CD8-positive, alpha-beta memory T cell (primary cell): ENCODE measurements around the gene SETD1A. TPM values are rescaled to one million over a fixed set of nuclear protein-coding genes. Genes with fewer than 3 reads are reported as not detected.

ENCODE experiments used
- CTCF ChIA-PET: fragments of 350-600 bp; sonication (Branson Sonifier 250); formaldehyde crosslinking; loops from one replicate; lab custom pipeline; 2021; ENCODE audit warnings: antibody characterized with exemption; lab: Charles Lee
- POLR2A ChIA-PET: fragments of 350-600 bp; sonication (Branson Sonifier 250); formaldehyde crosslinking; loops from one replicate; lab custom pipeline; 2021; ENCODE audit warnings: antibody characterized with exemption; lab: Charles Lee
- DNase-seq, 5 donors: peaks; one replicate each; pipeline versions ENCODE4 v3.0.0 to v3.0.0-alpha.2; 2020 to 2022; ENCODE audit warnings: mixed read lengths in 1 of 5
- H3K27ac ChIP-seq: one replicate; pipeline ENCODE4 v1.7.0; 2013; ENCODE audit warnings: low read depth, mild to moderate bottlenecking, low read length, moderate library complexity
- H3K27me3 ChIP-seq: 2 replicates; pipeline ENCODE4 v1.7.0; 2013; ENCODE audit warnings: low read length, mild to moderate bottlenecking; ENCODE audit not compliant: insufficient read depth, poor library complexity, severe bottlenecking
- H3K36me3 ChIP-seq: 2 replicates; pipeline ENCODE4 v1.7.0; 2013; ENCODE audit warnings: mild to moderate bottlenecking, low read length, moderate library complexity; ENCODE audit not compliant: insufficient read depth
- H3K4me1 ChIP-seq: 2 replicates; pipeline ENCODE4 v1.7.0; 2013; ENCODE audit warnings: mild to moderate bottlenecking, low read length, moderate library complexity; ENCODE audit not compliant: insufficient read depth
- H3K4me3 ChIP-seq: 2 replicates; pipeline ENCODE4 v1.7.0; 2013; ENCODE audit warnings: mild to moderate bottlenecking, low read length
- H3K9me3 ChIP-seq: 2 replicates; pipeline ENCODE4 v1.7.0; 2013; ENCODE audit warnings: mild to moderate bottlenecking, low read length
- H3K27ac Mint-ChIP-seq, 8 donors: one replicate each; pipeline ENCODE4 v1.8.0; 2020 to 2021; ENCODE audit warnings: mixed read lengths in 8 of 8, mild to moderate bottlenecking in 6 of 8, inconsistent platforms in 3 of 8, moderate library complexity in 3 of 8
- H3K27me3 Mint-ChIP-seq, 2 donors: one replicate each; pipeline ENCODE4 v1.8.0; 2020 to 2021; ENCODE audit warnings: mixed read lengths in 2 of 2, mild to moderate bottlenecking in 1 of 2, moderate library complexity in 1 of 2
- H3K36me3 Mint-ChIP-seq, 3 donors: one replicate each; pipeline ENCODE4 v1.8.0; 2020 to 2021; ENCODE audit warnings: mixed read lengths in 3 of 3, inconsistent platforms in 1 of 3, mild to moderate bottlenecking in 1 of 3
- H3K4me1 Mint-ChIP-seq, 3 donors: one replicate each; pipeline ENCODE4 v1.8.0; 2020 to 2021; ENCODE audit warnings: mixed read lengths in 3 of 3, inconsistent platforms in 1 of 3, mild to moderate bottlenecking in 1 of 3
- H3K4me3 Mint-ChIP-seq, 7 donors: one replicate each; pipeline ENCODE4 v1.8.0; 2020 to 2021; ENCODE audit warnings: mixed read lengths in 7 of 7, mild to moderate bottlenecking in 6 of 7, moderate library complexity in 4 of 7, inconsistent platforms in 2 of 7
- H3K9me3 Mint-ChIP-seq, 5 donors: one replicate each; pipeline ENCODE4 v1.8.0; 2020 to 2022; ENCODE audit warnings: mixed read lengths in 5 of 5, mild to moderate bottlenecking in 3 of 5, moderate library complexity in 2 of 5, inconsistent platforms in 1 of 5
- polyA plus RNA-seq: library from polyadenylated mRNA; unstranded; fragments of 300-500 nt; fragmentation: Illumina TruSeq; gene quantifications from one replicate; pipeline ENCODE4 v1.2.3, GENCODE V29; 2021
- total RNA-seq, 2 experiments: library from RNA; stranded (reverse); gene quantifications; one replicate each; pipeline ENCODE4 v1.2.3, GENCODE V29; 2021

SETD1A gene
- total and polyA plus RNA-seq, 3 experiments from 2014 or later: 2.6 to 28.8 (median 24.7) TPM

DNA sequence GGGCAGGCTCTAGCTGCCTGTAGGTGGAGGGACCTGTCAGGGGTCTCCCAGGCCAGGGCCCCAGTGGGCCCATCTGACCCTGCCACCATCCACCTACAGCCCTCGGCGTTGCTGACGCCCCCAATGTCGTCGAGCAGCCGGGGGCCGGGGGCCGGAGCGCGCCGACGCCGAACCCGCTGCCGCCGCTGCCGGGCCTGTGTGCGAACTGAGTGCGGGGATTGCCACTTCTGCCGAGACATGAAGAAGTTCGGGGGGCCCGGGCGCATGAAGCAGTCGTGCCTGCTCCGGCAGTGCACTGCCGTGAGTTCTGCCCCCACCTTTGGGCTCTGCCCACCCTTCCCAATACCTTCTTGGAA is 31.9 kb upstream of the SETD1A start:
- H3K9me3 Mint-ChIP-seq: no peaks in the 10 kb centered on the region
- POLR2A ChIA-PET: no interaction called here
- H3K36me3 Mint-ChIP-seq: peaks cover 0 to 23% (median 0%) of the 10 kb centered on the region in 3 donors
- H3K9me3 ChIP-seq: no peaks in the 10 kb centered on the region
- peak overlapping the region in 2 of 8 donors; percentile 41 to 46 for H3K27ac Mint-ChIP-seq
- no peaks in the 10 kb centered on the region for H3K4me1 ChIP-seq
- H3K4me1 Mint-ChIP-seq: peaks cover 15 to 33% (median 16%) of the 10 kb centered on the region in 3 donors
- H3K36me3 ChIP-seq: no peaks in the 10 kb centered on the region
- peak overlapping the region in 4 of 7 donors; percentile 29 to 87 (median 70) for H3K4me3 Mint-ChIP-seq
- no peak overlapping the region for H3K27ac ChIP-seq
- no peaks in the 10 kb centered on the region for H3K27me3 ChIP-seq
- H3K4me3 ChIP-seq: no peak overlapping the region
- CTCF ChIA-PET: interaction anchor here (1.4 to 2.1 kb wide), 2 partner anchors 9 to 17 kb away, joined by 4 to 5 read pairs; no protein-coding TSS in a partner anchor
- no peaks in the 10 kb centered on the region for H3K27me3 Mint-ChIP-seq
- no peak for DNase-seq

GRCh38 chr16:30925995-30926811 is 31.4 kb upstream of the SETD1A start:
- ChIA-PET CTCF (interaction anchor here (0.6 to 2.1 kb wide), 5 partner anchors 8 to 82 kb away, joined by 3 to 7 read pairs (median 4); no protein-coding TSS in a partner anchor), POLR2A (interaction anchor here (1.5 kb wide), 1 partner anchor 10 kb away, joined by 3 read pairs; no protein-coding TSS in a partner anchor)
- Histone ChIP-seq H3K9me3 (no peaks in the 10 kb centered on the region), H3K27me3 (no peaks in the 10 kb centered on the region), H3K4me3 (no peak overlapping the region), H3K36me3 (no peaks in the 10 kb centered on the region), H3K4me1 (no peaks in the 10 kb centered on the region), H3K27ac (no peak overlapping the region)
- H3K9me3 Mint-ChIP-seq: no peaks in the 10 kb centered on the region
- peaks cover 0 to 29% (median 3%) of the 10 kb centered on the region in 3 donors for H3K36me3 Mint-ChIP-seq
- no peaks in the 10 kb centered on the region for H3K27me3 Mint-ChIP-seq
- peaks cover 15 to 33% (median 16%) of the 10 kb centered on the region in 3 donors for H3K4me1 Mint-ChIP-seq
- peak overlapping the region in 5 of 8 donors; percentile 33 to 83 (median 43) for H3K27ac Mint-ChIP-seq
- peak overlapping the region; percentile 29 to 87 (median 52) for H3K4me3 Mint-ChIP-seq
- DNase-seq: no peak

- peaks cover 2% of the 10 kb centered on the region for H3K36me3 ChIP-seq
- peak overlapping the region in 1 of 7 donors; percentile 28 for H3K4me3 Mint-ChIP-seq
- no peaks in the 10 kb centered on the region for H3K27me3 Mint-ChIP-seq
- no peak for DNase-seq
- ChIA-PET POLR2A (interaction anchor here (1.5 kb wide), 1 partner anchor 9 kb away, joined by 3 read pairs; no protein-coding TSS in a partner anchor), CTCF (interaction anchor here (0.6 to 1.2 kb wide), 4 partner anchors 9 to 83 kb away, joined by 3 to 7 read pairs (median 3); no protein-coding TSS in a partner anchor)
- no peak overlapping the region for H3K27ac Mint-ChIP-seq
- no peaks in the 10 kb centered on the region for H3K27me3 ChIP-seq
- no peaks in the 10 kb centered on the region for H3K9me3 Mint-ChIP-seq
- no peaks in the 10 kb centered on the region for H3K9me3 ChIP-seq
- H3K27ac ChIP-seq: no peak overlapping the region
- H3K4me3 ChIP-seq: no peak overlapping the region
- no peaks in the 10 kb centered on the region for H3K4me1 ChIP-seq
- H3K36me3 Mint-ChIP-seq: peaks cover 0 to 31% (median 3%) of the 10 kb centered on the region in 3 donors
- H3K4me1 Mint-ChIP-seq: peaks cover 11 to 29% (median 15%) of the 10 kb centered on the region in 3 donors
Observed at GRCh38 chr16:30926937-30927788, 30.4 kb upstream of the SETD1A start.

- Mint-ChIP-seq H3K9me3 (no peaks in the 10 kb centered on the region), H3K4me1 (peaks cover 9 to 27% (median 12%) of the 10 kb centered on the region in 3 donors), H3K4me3 (peak overlapping the region in 1 of 7 donors; percentile 44), H3K36me3 (peaks cover 0 to 30% (median 5%) of the 10 kb centered on the region in 3 donors), H3K27me3 (no peaks in the 10 kb centered on the region), H3K27ac (peak overlapping the region in 1 of 8 donors; percentile 42)
- peaks cover 4% of the 10 kb centered on the region for H3K36me3 ChIP-seq
- no peak overlapping the region for H3K4me3 ChIP-seq
- DNase-seq: peak in 1 of 5 donors; percentile 25
- H3K27ac ChIP-seq: no peak overlapping the region
- H3K9me3 ChIP-seq: no peaks in the 10 kb centered on the region
- CTCF ChIA-PET: interaction anchor here (1.2 to 2.0 kb wide), 3 partner anchors 13 to 83 kb away, joined by 3 to 7 read pairs (median 5); no protein-coding TSS in a partner anchor
- no peaks in the 10 kb centered on the region for H3K27me3 ChIP-seq
- POLR2A ChIA-PET: no interaction called here
- H3K4me1 ChIP-seq: no peaks in the 10 kb centered on the region
Observed at GRCh38 chr16:30927789-30928378, 29.7 kb upstream of the SETD1A start.

- H3K27me3 Mint-ChIP-seq: no peaks in the 10 kb centered on the region
- H3K27ac Mint-ChIP-seq: no peak overlapping the region
- POLR2A ChIA-PET: no interaction called here
- Histone ChIP-seq H3K27ac (no peak overlapping the region), H3K4me1 (no peaks in the 10 kb centered on the region), H3K27me3 (no peaks in the 10 kb centered on the region), H3K9me3 (no peaks in the 10 kb centered on the region), H3K4me3 (no peak overlapping the region), H3K36me3 (peaks cover 4% of the 10 kb centered on the region)
- H3K4me1 Mint-ChIP-seq: peaks cover 7 to 23% (median 12%) of the 10 kb centered on the region in 3 donors
- CTCF ChIA-PET: interaction anchor here (1.2 to 2.0 kb wide), 2 partner anchors 14 to 84 kb away, joined by 3 to 5 read pairs; no protein-coding TSS in a partner anchor
- no peak overlapping the region for H3K4me3 Mint-ChIP-seq
- H3K9me3 Mint-ChIP-seq: no peaks in the 10 kb centered on the region
- DNase-seq: no peak
- peaks cover 0 to 26% (median 5%) of the 10 kb centered on the region in 3 donors for H3K36me3 Mint-ChIP-seq
Observed at GRCh38 chr16:30928390-30928789, 29.2 kb upstream of the SETD1A start.

- CTCF ChIA-PET: interaction anchor here (2.0 kb wide), 1 partner anchor 13 kb away, joined by 5 read pairs; no protein-coding TSS in a partner anchor
- no peaks in the 10 kb centered on the region for H3K9me3 Mint-ChIP-seq
- Histone ChIP-seq H3K4me3 (no peak overlapping the region), H3K27me3 (no peaks in the 10 kb centered on the region), H3K36me3 (peaks cover 4% of the 10 kb centered on the region), H3K4me1 (no peaks in the 10 kb centered on the region), H3K27ac (no peak overlapping the region), H3K9me3 (no peaks in the 10 kb centered on the region)
- H3K36me3 Mint-ChIP-seq: peaks cover 0 to 26% (median 5%) of the 10 kb centered on the region in 3 donors
- POLR2A ChIA-PET: no interaction called here
- H3K27ac Mint-ChIP-seq: no peak overlapping the region
- H3K4me1 Mint-ChIP-seq: peaks cover 7 to 23% (median 12%) of the 10 kb centered on the region in 3 donors
- H3K27me3 Mint-ChIP-seq: no peaks in the 10 kb centered on the region
- no peak for DNase-seq
- H3K4me3 Mint-ChIP-seq: no peak overlapping the region
Observed at GRCh38 chr16:30929167-30929566, 28.4 kb upstream of the SETD1A start.

DNA sequence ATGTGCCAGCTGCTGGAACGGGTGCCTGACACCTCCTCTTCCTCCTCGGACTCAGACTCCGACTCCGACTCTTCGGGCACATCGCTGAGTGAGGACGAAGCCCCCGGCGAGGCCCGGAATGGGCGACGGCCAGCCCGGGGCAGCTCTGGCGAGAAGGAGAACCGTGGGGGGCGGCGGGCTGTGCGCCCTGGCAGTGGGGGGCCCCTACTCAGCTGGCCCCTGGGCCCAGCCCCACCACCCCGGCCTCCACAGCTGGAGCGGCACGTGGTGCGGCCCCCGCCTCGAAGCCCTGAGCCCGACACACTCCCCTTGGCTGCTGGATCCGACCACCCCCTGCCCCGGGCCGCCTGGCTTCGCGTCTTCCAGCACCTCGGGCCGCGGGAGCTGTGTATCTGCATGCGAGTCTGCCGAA is 27.4 kb upstream of the SETD1A start:
- DNase-seq: no peak
- H3K9me3 Mint-ChIP-seq: no peaks in the 10 kb centered on the region
- H3K36me3 Mint-ChIP-seq: peaks cover 0 to 30% (median 6%) of the 10 kb centered on the region in 3 donors
- Histone ChIP-seq H3K27me3 (no peaks in the 10 kb centered on the region), H3K4me3 (no peak overlapping the region), H3K9me3 (no peaks in the 10 kb centered on the region), H3K36me3 (peaks cover 4% of the 10 kb centered on the region), H3K27ac (no peak overlapping the region), H3K4me1 (peaks cover 5% of the 10 kb centered on the region)
- H3K27ac Mint-ChIP-seq: no peak overlapping the region
- H3K27me3 Mint-ChIP-seq: no peaks in the 10 kb centered on the region
- H3K4me3 Mint-ChIP-seq: no peak overlapping the region
- ChIA-PET CTCF (no interaction called here), POLR2A (no interaction called here)
- peaks cover 10 to 20% (median 15%) of the 10 kb centered on the region in 3 donors for H3K4me1 Mint-ChIP-seq
